ENCODE results near the gene P2RX7. TPM values are rescaled to one million over a fixed set of nuclear protein-coding genes. Genes with fewer than 3 reads are reported as not detected.

P2RX7 gene
- total and polyA plus RNA-seq, 9 of the 15 experiments (the other 6 are each of a cell fraction or from before 2014, with no cell fraction given): 0.04 to 0.65 (median 0.30) TPM

- TF ChIP-seq IRF2 (CRISPR knock-in tag; IDR thresholded peaks at IDR 0.05) (no peak), BDP1 (IDR thresholded peaks at IDR 0.05; ENCODE audit: insufficient read depth, insufficient read length) (no peak), FOXP1 (CRISPR knock-in tag; IDR thresholded peaks at IDR 0.05) (no peak), NFYB (IDR thresholded peaks at IDR 0.05; ENCODE audit: extremely low read depth, insufficient read length) (no peak)
- TF ChIP-seq, protein P1, sequence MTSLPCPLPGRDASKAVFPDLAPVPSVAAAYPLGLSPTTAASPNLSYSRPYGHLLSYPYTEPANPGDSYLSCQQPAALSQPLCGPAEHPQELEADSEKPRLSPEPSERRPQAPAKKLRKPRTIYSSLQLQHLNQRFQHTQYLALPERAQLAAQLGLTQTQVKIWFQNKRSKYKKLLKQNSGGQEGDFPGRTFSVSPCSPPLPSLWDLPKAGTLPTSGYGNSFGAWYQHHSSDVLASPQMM (CRISPR knock-in tag; IDR thresholded peaks at IDR 0.05): no peak
- TF ChIP-seq, protein P2, sequence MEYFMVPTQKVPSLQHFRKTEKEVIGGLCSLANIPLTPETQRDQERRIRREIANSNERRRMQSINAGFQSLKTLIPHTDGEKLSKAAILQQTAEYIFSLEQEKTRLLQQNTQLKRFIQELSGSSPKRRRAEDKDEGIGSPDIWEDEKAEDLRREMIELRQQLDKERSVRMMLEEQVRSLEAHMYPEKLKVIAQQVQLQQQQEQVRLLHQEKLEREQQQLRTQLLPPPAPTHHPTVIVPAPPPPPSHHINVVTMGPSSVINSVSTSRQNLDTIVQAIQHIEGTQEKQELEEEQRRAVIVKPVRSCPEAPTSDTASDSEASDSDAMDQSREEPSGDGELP (CRISPR knock-in tag; IDR thresholded peaks at IDR 0.05; ENCODE audit: borderline replicate concordance): peak; percentile 56; the same call in 1 of the 2 replicates
Measured at GRCh38 chr12:121095544-121096198, 37.0 kb upstream of the P2RX7 start (continued).

GRCh38 chr12:121096199-121096798 lies 36.4 kb upstream of the P2RX7 start:
- intact Hi-C loops (cut with micrococcal nuclease): loop anchor here (2.0 to 10.0 kb wide), 2 partner anchors 33 to 81 kb away; partner anchors contain the start of gene C12orf43
- 0 out of 2 replicates have a peak, but pooled peaks cover 2% of the 10 kb centered on the region for H3K9me3 ChIP-seq (replicated peaks; ENCODE audit: control insufficient read depth, insufficient read depth, low read depth, low read length)
- no peaks in the 10 kb centered on the region for H3K79me2 ChIP-seq (ENCODE audit: control insufficient read depth, insufficient read depth, low read length)
- peaks cover 4 to 13% of the 10 kb centered on the region in 2 experiments; a peak in 3 of 5 replicates for H3K4me1 ChIP-seq (replicated peaks in 1 of 2; ENCODE audit: control insufficient read depth in 2 of 2, insufficient read depth in 2 of 2, low read length in 2 of 2)
- no peaks in the 10 kb centered on the region for H3K36me3 ChIP-seq (ENCODE audit: control insufficient read depth, insufficient read depth, low read length)
- ATAC-seq (no peak), FAIRE-seq (no peak), DNase-seq (ENCODE audit: extremely low read depth in 1 of 4, low spot score in 3 of 4) (no peak)
- POLR2A ChIA-PET: no interaction called here
- peak overlapping the region; percentile 85; the same call in 1 of the 2 replicates for H3K4me2 ChIP-seq (ENCODE audit: insufficient read depth, low read length)
- H3K4me3 ChIP-seq: no peak overlapping the region; the same call in 1 of the 2 replicates
- peaks cover 0 to 6% of the 10 kb centered on the region in 2 experiments; a peak in 1 of 5 replicates for H3K27me3 ChIP-seq (ENCODE audit: control insufficient read depth in 2 of 2, insufficient read depth in 2 of 2, low read length in 2 of 2)
- H4K20me1 ChIP-seq (replicated peaks; ENCODE audit: control insufficient read depth, insufficient read depth, low read length): no peaks in the 10 kb centered on the region
- TF ChIP-seq SIN3B (IDR thresholded peaks at IDR 0.05; ENCODE audit: low read depth) (no peak), ZNF121 (CRISPR knock-in tag; conservative IDR thresholded peaks at IDR 0.05) (0 out of 2 replicates have a peak, but pooled peaks have one; percentile 7)
- WGBS (ENCODE audit: insufficient coverage, low coverage, missing lambda C conversion rate): 18% methylated on average over 7 of the region's 11 CpGs
- peak overlapping the region; percentile 20; the same call in 1 of the 2 replicates for H2AFZ ChIP-seq (ENCODE audit: low read depth, low read length)
- peak overlapping the region in 1 of 2 experiments; percentile 81; a peak in 2 of 4 replicates for H3K9ac ChIP-seq (ENCODE audit: insufficient read depth in 1 of 2, low read depth in 2 of 2, low read length in 2 of 2)
- BruUV-seq (replicated peaks): no TSS peak
- H3K27ac ChIP-seq (ENCODE audit: extremely low read depth, low read depth, low read length): no peak overlapping the region
- no peaks in the 10 kb centered on the region for H3K9me1 ChIP-seq (ENCODE audit: control insufficient read depth, insufficient read depth, low read length)
- CTCF ChIA-PET (ENCODE audit: low intra/inter-chr PET ratio): interaction anchor here (0.8 to 2.4 kb wide), 5 partner anchors 34 to 134 kb away, joined by 3 to 9 read pairs (median 4); no protein-coding TSS in a partner anchor
- in situ Hi-C loops (cut with MboI): no loop called here
